GM12878 (cell line): ENCODE data around the gene TMEM209. TPM values are rescaled to one million over a fixed set of nuclear protein-coding genes. Genes with fewer than 3 reads are reported as not detected.

Source experiments
- CUX1 ChIP-seq: IDR thresholded peaks from 2 replicates; pipeline ENCODE4 v1.6.1; 2012; ENCODE audit warnings: improper control_type of control experiment, low read depth, low read length; ENCODE audit not compliant: insufficient replicate concordance
- HCFC1 ChIP-seq: fragments of 150-350 bp; IDR thresholded peaks from 2 replicates; pipeline ENCODE4 v1.6.1; 2014; ENCODE audit warnings: low read length
- PRDM15 ChIP-seq: fragments of 450-650 bp; formaldehyde crosslinking; IDR thresholded peaks from 2 replicates; pipeline ENCODE4 v1.4.0; 2020; ENCODE audit warnings: mild to moderate bottlenecking, moderate library complexity
- RBBP5 ChIP-seq: fragments of 200-600 bp; sonication (generic); conservative IDR thresholded peaks from 2 replicates; pipeline ENCODE4 v1.6.1; 2016
- RFX5 ChIP-seq: IDR thresholded peaks from 2 replicates; pipeline ENCODE4 v1.6.1; 2011; ENCODE audit warnings: low read depth, low read length, improper control_type of control experiment
- SMAD5 ChIP-seq: IDR thresholded peaks from 2 replicates; pipeline ENCODE4 v1.6.1; 2016; ENCODE audit warnings: antibody characterized with exemption, low read depth
- WRNIP1 ChIP-seq: IDR thresholded peaks from 2 replicates; pipeline ENCODE4 v1.6.1; 2011; ENCODE audit warnings: low read depth, low read length, improper control_type of control experiment, borderline replicate concordance
- YBX1 ChIP-seq: fragments of 450-650 bp; IDR thresholded peaks from 2 replicates; pipeline ENCODE4 v1.6.1; 2016; ENCODE audit warnings: antibody characterized with exemption
- polyA plus RNA-seq, 11 experiments: library from polyadenylated mRNA; depleted of rRNA in 4 of 11; unstranded in 6 of 11; stranded (reverse) in 5 of 11; fragments of >200 nt; fragmentation: Nextera tagmentation in 4 of 11; fragmentation: Illumina TruSeq in 1 of 11; extraction: Ambion mirVana in 4 of 11; extraction: Trizol in 1 of 11; gene quantifications; 1 replicate in 1 of 11; 2 replicates in 10 of 11; pipeline versions ENCODE4 v1.2.1 to v1.2.3, GENCODE V29; 2011 to 2016; ENCODE audit warnings: inconsistent platforms in 2 of 11, missing spikeins in 2 of 11, low read depth in 1 of 11
- total RNA-seq, 4 experiments: library from RNA; depleted of rRNA in 3 of 4; stranded (reverse); fragments of >200 nt in 3 of 4; fragmentation: Illumina TruSeq in 1 of 4; extraction: Trizol in 1 of 4; gene quantifications; 2 replicates each; pipeline versions ENCODE4 v1.2.1 to v1.2.3, GENCODE V29; 2013 to 2021

Gene TMEM209
- total and polyA plus RNA-seq, 10 of the 15 experiments (the other 5 are each of a cell fraction or from before 2014, with no cell fraction given): 22.1 to 41.2 (median 35.1) TPM

- no peak for TF ChIP-seq YBX1
- TF ChIP-seq WRNIP1: no peak
- no peak for TF ChIP-seq SMAD5
- no peak for TF ChIP-seq HCFC1
- no peak for TF ChIP-seq PRDM15 (CRISPR knock-in tag)
- no peak for TF ChIP-seq CUX1
- no peak for TF ChIP-seq RBBP5
- no peak for TF ChIP-seq RFX5
Observed at GRCh38 chr7:130143334-130143732, 61.9 kb downstream of the TMEM209 start (continued).
